Stimulated activated CD8-positive, alpha-beta memory T cell treated with anti-CD3 and anti-CD28 coated beads, Interleukin-12 subunit alpha, Interleukin-12 subunit beta, amount 100 ng/mL, for 1 hour (primary cell): ENCODE results near the gene RAP1A.
A peak's percentile ranks its signal among the peaks of the same experiment; 100 is the strongest.

Source experiments
- DNase-seq: peaks from one replicate; pipeline ENCODE4 v3.0.0-alpha.2; 2020; ENCODE audit warnings: low read depth

RAP1A gene

DNA sequence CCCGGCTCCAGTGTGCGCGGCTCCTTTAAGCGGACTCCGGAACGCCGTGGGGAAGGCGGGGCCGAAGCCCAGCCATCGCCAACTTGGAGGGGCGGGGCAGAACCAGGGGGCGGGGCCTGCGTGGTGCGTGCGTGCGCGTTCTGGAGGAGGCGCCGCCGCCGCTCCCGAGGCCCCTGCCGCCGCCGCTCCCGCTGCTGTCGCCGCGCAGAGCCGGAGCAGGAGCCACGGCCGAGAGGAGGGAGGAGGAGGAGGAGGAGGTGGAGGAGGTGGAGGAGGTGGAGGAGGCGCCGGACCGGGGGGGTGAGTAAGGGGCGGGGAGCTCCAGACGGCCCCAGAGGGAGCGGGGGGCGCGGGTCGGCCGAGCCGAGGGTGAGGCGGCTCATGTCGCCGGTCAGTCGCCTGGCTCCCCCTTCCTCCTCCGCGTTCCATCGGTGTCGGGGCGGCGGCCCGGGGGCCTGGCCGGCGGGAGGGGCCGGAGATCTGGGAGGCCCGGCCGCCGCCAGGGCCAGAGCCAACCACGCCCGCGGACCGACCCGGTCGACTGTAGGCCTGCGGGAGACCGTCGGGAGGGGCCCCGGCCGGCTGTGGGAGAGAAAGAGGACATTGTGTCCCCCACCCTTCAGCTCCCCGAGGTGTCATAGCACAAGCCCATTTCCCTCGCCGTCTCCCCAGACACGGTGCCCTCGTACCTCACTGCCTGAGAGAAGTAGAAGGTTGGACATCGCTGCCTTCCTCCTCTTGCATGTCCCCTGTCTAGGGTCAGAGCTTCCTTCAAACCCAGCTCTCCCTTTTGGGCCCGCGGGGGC lies at the start of gene RAP1A:
Gene RAP1A (plus strand): TSS at position 155 of the 806 bp plus-strand sequence. CDS start 71,572 bp downstream, outside the sequence.
- peak; percentile 87 for DNase-seq

DNA sequence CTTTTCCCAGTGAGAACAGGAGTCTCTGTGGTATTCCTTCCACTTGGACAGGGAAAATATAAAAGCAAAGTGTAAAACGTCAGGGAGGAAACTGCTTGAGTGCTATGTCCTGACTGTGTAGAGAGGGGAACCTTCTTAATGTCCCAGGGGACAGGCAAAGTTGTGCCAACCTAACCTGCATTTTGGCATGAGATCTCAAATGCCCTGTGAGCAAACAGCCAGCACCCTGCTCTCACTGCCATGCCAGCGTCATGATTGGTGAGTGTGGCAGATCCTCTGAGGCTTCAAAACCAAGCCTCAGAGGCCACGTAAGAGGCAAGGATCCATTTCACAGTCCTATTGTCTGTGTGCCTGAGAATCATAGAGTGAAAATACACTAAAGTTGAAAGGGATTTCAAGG lies 49.7 kb upstream of the RAP1A start:
- DNase-seq: no peak

DNA sequence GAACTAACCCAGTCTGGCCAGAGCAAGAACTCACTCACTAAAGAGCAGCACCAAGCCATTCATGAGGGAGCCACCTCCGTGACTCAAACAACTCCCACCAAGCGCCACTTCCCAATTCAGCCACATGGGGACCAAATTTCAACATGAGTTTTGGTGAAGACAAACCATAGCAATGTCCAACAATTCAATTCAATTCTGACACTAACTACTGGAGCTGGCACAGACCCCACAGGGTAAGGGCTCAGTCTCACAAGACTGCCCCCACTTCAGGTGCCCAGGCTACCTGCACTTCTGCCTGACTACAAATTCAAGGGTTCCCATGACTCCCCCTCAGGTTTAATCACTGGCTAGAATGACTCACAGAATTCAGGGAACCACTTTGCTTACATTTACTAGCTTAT lies 48.8 kb upstream of the RAP1A start:
- DNase-seq: peak; percentile 15

DNA sequence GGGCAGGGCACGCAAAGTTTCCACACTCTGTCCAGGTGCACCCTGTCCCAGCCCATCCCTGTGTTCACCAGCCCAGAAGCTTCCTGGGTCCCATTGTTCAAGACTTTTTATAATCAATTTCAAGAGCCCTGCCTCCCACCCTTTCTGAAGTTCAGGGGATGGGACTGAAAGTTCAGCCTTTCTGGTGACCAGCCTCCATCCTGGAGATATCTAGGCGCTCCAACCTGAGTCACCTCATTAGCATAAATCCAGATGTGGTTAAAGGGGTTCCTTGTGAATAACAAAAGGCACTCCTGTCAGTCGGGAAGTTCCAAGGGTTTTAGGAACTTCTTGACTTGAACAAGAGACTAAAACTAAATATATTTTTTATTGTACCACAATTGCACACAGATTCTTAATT lies 48.4 kb upstream of the RAP1A start:
- no peak for DNase-seq

DNA sequence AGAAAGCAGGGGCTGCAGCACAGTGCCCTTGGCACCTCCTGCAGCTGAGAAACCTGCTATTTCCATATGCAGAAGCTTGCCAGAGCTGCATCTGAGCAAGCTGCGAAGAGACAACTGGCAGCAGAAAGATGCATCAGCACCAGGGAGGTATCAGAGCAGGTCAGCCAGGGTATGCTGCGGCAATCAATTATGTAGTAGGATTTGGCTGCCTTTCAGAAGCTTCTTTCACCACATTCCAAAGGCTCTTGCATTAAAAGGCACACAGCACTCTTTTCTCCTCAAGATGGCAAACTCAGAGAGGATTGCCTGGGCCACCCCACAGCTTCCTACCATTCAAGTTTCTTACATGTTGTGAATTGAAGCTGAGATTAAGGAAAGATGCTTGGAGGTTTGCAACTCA lies 47.6 kb upstream of the RAP1A start:
- DNase-seq: no peak

DNA sequence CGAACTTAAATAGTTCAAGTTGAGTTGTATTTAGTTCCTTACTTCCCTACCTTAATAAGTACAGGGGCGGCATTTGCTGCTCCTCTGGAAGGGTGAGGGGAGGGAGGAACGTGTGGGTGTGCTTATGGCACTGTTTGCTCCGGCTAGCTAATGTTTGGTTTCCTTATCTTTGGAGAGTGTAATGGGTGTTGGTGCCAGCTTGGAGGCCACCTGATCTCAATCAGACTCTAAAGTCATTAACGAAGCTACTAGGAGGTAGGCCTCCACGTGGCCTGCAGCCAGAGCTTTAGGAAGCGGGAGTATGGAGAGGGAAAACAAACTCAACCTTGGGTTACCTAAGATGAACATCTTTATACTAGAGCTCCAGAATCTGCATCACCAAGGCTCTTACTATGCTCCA lies 43.0 kb upstream of the RAP1A start:
- no peak for DNase-seq

DNA sequence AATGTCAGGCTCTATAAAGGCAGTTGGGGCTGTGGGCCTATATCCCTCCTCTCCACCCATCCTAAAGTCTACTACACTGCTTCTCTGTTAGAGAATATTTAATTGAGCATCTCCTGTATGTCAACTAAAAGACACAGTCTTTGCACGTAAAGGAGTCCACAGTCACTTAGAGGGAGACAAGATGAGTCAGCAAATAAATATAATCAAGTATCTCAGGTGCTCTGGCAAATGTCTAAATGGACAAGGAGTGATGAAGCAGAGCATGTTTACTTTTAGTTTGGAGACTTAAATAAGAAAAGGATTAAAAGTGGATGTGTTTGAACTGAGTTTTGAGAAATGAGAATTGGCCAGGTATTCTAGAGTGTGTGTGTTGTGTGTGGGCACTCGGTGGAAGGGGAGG lies 41.8 kb upstream of the RAP1A start:
- no peak for DNase-seq

DNA sequence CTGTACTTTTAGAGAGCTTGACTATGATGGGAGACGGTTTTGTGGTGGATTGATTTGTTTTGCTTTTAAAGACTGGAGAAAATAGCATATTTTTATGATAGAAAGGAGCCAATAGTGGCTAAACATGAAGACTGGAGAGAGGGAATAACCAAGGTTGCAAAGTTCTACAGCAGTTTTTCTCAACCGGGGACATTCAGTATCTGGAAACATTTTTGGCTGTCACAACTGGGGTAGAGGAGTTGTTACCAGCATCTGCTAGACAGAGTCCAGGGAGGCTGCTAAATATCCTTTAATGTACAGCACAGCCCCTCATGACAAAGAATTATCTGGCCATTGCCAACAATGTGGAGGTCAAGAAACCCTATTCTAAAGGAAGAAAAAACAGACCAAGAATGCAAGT lies 38.4 kb upstream of the RAP1A start:
- DNase-seq: no peak

DNA sequence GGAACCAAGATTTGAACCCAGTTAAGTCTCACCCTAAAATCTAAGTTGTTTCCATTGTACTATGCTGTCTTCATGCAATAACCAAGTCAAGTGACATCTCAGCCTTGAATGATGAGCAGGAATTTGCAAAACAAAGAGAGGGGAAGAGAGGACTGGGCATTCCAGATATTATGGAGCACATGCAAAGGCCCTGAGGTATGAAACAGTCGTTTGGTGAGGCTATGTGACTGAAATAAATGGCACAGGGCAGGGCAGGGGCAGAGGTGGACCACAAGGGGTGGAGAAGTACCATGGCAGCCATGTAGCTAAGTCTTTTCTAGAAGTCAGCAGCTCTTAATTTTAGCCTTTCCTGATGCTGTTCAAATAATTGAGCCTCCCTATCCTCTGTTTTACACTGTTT lies 37.6 kb upstream of the RAP1A start:
- no peak for DNase-seq

DNA sequence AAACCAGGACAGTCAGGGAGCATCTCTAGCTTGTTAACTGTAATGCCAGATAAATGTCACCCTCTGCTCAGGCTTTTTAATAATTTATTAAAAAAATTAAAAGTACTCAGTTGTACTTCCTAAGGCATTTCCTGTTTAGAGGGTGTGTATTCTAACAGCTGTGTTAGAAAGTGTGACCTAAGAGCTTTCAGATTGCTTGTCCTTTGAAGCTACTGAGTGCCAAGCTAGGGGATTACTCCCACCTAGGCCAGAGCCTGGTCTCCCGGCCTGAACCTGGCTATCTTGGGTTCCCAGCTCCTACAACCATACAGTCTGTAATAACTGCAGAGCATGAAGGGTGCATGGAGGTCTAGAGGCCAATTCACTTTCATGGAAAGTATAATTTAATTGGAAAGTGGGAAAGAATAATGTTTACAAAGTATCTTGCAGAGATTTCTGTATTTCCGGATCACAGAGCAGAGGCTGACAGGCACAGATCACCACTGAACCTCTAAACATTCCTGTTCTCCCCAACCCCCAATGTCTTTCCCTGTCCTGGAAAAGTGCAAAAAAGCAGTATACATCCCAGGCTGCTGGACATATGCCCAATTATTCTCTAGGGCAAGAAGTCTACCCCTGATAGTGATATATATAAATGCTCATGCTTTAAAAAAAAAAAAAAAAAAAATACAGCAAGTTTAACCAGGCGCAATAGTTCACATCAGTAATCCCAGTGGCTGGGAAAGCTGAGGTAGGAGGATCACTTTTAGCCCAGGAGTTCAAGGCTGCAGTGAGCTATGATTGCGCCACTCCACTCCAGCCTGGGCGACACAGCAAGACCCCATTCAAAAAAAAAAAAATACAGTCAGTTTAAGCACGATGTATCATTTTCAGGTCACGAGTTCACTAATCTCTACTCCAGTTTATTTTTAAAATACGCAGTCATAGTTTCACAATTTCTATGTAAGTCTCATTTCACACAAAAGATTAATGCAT lies 36.7 kb upstream of the RAP1A start:
- DNase-seq: no peak

DNA sequence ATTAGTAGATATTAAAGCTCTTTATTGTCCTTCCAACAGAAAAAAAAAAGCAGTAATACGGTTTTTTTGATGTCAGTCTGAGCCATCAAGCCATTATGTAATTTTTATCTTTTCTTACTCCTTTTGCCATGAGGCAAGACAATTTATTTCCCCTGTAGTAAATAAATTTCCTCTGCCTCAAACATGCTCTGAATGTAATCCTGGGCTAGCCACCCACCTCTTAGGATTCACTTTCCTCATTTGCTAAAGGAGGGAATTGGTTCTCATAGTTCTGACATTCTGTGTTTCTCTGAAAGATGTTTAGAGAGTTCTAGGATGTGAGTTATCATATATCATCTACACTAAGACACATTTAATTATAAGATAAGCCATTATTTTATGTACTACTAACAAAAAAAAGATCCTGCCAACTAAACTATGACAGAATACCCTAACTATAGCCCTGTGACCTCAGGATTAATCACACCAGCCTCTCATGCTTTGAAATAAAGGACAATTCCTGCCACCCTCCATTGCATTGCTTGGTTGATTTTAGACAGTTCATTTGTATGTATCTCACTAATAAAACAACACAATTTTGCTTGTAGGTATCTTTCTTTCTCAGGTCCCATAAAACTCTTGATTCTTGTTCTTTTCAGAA lies 34.0 kb upstream of the RAP1A start:
- DNase-seq: no peak

DNA sequence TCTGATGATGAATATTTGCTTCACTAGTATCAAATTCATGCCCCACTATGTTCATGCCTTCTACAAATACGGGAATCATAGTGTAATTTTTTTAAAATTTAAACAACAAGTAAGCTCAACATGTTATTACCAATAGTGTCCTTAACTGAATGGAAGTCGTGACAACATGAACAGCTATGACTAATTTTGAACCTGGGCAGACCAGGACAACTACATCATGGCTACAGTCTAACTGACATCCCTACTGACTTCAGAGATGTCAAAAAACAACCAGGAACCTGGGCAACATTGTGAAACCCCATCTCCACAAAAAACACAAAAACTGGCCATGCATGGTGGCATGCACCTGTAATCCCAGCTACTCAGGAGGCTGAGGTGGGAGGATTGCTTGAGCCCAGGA lies 33.5 kb upstream of the RAP1A start:
- no peak for DNase-seq

DNA sequence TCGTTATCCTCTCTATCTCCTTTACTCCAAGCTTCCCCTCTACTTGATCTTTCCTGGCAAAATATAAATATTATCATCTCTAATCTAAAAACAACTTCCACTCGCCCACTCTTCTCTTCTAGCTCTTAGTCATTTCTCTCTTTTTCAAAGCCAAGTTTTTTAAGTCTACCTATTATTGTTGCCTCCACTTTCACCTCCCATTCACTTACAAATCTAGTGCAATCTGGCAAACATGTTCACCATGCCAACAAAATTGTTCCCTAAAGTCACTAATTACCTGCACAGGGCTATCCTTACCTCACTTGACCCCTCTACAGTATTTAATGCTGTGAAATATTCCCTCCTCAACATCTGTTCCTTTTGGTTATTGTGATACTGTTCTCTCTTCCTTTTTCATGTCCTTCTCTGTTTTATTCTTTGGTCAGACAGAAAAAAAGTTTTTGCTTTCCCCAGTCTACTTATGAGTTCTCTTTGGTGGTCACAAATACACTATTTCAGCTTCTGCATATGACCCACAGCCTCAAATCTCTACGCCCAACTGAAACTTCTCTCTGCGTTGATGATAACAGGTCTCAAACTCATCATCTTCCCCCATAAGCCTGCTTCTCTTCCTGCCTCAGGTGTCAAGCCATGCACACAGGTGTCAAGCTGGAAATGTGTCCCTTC lies 31.9 kb upstream of the RAP1A start:
- no peak for DNase-seq

DNA sequence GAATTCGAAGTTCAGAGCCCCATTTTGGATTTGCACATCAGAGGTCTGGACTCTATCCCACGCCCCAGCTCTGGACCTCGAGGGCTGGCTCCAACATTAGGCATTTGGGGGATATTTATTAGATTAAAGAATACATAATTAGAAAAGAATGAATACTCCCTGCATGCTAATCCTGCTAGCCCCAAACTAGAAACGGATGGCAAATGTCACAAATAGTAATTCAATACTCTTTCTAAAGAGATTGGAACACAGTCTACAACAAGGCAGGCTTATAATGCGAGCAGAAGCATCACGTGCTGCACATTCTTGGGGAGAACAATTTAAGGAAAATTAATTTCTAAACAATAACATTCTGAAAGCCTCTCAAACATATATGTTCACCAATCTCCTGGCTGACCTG lies 27.7 kb upstream of the RAP1A start:
- no peak for DNase-seq

DNA sequence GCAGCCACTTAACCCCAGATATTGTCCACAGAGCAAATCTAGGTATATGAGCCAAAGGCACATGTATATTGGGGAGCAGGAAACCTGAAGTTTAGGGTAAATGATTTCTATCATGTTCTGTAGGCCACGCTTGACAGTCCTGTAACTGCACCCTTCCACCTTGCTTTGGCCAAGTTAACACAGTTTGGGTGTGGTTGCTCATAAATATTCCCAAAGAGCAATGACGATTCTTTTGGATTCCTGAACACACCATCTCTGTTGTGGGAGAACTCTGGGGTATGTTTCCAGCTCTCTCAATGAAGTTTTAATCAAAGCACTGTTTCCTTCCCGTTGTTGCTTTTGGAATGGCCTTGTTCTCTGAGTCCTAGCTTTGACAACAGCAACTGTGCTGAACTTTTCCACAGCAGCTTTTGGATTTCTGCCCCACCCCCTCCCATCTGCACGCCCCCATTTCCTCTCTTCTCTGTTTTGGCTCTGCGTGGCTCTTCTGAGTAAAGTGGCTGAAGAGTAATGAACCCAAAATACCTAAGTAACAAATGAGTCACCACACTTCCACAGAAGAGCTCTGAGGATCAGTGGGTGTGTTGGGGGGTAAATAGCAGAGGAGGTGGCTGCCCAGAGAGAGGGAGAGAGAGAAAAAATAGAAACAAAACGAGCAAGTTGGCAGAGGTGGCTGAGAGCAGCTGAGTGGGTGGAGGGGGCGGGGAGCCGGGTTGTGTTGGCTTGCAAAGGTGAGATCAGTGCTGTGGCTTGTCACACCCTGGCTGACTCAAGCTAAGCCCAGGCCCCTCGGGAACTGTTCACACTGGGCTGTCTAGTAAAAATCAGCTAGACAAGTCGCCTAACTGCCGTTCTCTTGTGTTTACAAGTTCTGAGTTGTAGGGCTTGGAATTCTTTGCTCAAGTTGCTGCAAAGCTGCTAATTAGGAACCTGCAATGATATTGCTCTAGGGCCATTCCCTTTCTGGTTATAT lies 26.9 kb upstream of the RAP1A start:
- peak; percentile 85 for DNase-seq

DNA sequence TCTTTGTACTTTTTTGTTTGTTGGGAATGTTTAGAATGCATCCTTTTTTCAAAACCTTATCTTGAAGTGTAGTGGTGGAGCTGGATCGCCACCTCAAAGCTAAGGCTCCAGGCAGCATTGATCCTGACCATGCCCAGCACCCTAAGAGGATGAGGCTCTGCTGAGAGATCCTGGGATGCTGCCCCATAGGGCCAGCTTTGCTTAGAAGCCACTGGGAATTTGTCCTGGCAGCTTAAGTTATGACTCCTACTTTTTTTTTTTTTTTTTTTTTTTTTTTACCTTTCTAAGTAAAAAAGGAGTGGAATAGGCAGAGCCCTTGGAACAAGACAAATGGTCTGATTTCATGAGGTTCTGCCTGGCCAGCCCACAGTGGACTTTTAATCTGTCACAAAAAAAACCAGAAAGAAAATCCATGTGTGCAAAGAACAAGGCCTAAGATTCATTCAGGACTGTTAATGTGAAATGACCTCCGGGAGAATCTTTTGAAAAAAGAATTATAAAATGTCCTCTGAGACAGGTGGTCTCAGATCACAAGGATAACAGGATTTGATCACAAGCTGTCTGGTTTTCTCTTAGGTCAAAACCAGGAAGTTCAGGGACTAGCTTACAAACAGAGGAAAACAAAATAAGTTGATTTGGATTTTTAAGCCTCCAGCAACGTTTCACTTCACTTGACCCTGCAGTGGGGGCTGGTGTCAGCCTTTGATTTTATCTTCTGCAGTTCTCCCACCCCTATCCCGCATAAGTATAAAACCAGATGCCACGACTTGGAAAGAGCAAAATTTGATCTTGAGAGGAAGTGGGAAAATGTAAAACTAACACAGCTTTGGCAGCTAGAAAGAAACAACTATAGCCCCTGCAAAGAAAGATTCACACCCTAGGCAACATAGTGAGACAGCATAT lies 25.9 kb upstream of the RAP1A start:
- no peak for DNase-seq

DNA sequence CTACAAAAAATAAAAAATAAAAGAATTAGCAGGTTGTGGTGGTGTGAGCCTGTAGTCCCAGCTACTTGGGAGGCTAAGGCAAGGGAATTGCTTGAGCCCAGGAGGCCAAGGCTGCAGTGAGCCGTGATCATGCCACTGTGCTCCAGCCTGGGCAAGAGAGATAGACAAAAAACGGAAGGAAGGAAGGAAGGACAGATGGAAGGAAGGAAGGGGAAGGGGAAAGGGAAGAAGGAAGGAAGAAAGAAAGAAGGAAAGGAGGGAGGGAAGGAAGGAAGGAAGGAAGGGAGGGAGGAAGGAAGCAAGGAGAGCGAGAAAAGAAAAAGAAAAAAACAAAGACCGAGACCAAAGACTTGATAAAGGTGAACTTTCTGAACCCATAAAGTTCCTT lies 25.3 kb upstream of the RAP1A start:
- no peak for DNase-seq

DNA sequence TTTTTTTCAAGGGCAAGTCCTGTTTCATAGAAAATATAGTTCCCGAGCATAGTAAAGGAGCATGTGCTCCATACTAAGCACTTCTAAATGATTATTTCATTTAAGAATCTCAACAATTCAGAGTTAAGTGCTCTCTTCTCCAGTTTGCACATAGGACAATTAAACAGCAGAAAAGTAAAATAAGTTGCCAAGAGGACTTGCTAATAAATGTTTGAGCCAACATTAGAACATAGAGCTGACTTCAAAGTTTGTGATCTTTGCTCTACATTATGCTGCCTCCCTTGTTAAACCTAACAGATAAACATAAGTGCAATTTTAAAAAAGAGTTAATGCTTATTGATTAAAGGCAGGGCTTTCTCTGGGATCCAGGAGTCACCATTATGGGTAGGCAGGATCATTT lies 23.8 kb upstream of the RAP1A start:
- no peak for DNase-seq

DNA sequence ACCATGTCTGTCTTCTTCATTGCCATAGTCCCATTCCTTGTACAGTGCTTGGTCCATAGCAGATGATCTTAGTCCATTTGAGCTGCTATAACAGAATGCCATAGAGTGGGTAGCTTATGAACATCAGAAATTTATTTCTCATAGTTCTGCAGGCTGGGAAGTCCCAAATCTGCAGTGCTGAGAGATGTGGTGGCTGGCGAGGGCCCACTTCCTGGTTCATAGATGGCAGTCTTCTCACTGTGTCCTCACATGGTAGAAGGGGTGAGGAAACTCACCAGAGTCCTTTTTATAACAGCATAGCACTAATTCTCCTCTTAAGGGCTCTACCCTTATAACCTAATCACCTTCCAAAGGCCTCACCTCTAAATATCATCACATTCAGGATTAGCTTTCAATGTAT lies 23.1 kb upstream of the RAP1A start:
- DNase-seq: peak; percentile 56

DNA sequence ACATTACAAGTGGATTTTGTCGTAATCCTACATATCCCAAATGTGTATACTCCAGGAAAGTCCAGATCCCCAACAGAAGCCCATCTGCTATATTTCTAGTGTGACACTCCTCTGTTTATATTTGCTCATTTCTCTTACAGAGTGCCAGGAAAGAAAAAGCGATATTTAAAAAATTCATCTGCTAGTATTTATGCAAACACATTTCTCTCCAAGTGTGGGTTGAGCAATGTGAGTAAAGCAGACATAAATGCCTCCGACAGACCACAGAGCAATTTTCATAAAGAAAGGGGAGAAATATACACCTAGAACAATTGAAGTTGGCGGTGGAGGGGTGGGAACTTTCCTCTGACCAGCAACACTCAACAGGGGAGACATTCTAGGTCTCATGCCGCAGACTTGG lies 22.2 kb upstream of the RAP1A start:
- DNase-seq: no peak
